SKM-1 treated with dmso at 0.1 percent for 144 hours (cell line): ENCODE measurements around the gene ANKRD66.
A peak's percentile ranks its signal among the peaks of the same experiment; 100 is the strongest.
"Not testable (repeated sequence)": the region's sequence is repeated elsewhere in the genome, so short reads cannot be mapped to it uniquely, and the experiment has no call there.

Source experiments
- DNase-seq: peaks from one replicate; lab custom pipeline; 2025; ENCODE audit not compliant: unreplicated experiment; lab: John Stamatoyannopoulos, UW

Gene ANKRD66

GRCh38 chr6:46746696-46747095, at the start of gene ANKRD66:
TSS of gene ANKRD66 (plus strand) at chr6:46746933. CDS start at chr6:46751949, 5,016 bp downstream.
- DNase-seq, result no peak

GRCh38 chr6:46699970-46700369, 46.8 kb upstream of the ANKRD66 start:
- DNase-seq, result no peak

- DNase-seq, result no peak
These were observed 42.2 kb upstream of the ANKRD66 start for GRCh38 chr6:46704562-46704961.

- no peak for DNase-seq
These were observed 40.3 kb upstream of the ANKRD66 start for GRCh38 chr6:46706464-46706863.

- DNase-seq, result no peak
These were observed 35.2 kb upstream of the ANKRD66 start for GRCh38 chr6:46711491-46711890.

GRCh38 chr6:46715141-46715540, 31.6 kb upstream of the ANKRD66 start:
- DNase-seq, result peak; percentile 12

GRCh38 chr6:46719099-46719498, 27.6 kb upstream of the ANKRD66 start:
- DNase-seq, result no peak

- no peak for DNase-seq
These were observed 26.3 kb upstream of the ANKRD66 start for GRCh38 chr6:46720401-46720800.

GRCh38 chr6:46729787-46730326, 16.9 kb upstream of the ANKRD66 start:
- no peak for DNase-seq

- DNase-seq, result peak; percentile 36
These were observed 15.7 kb upstream of the ANKRD66 start for GRCh38 chr6:46730921-46731461.

GRCh38 chr6:46733341-46733801, 13.4 kb upstream of the ANKRD66 start:
- no peak for DNase-seq

- DNase-seq, result no peak
These were observed 11.6 kb upstream of the ANKRD66 start, which contains the start of gene PLA2G7 for GRCh38 chr6:46734867-46735719. TSS of gene PLA2G7 (minus strand) at chr6:46735375. CDS start at chr6:46722891, 12,484 bp downstream.

- no peak for DNase-seq
These were observed 11.1 kb upstream of the ANKRD66 start for GRCh38 chr6:46735720-46736031.

GRCh38 chr6:46736906-46737305, 9.8 kb upstream of the ANKRD66 start:
- no peak for DNase-seq

GRCh38 chr6:46741482-46741881, 5.3 kb upstream of the ANKRD66 start:
- DNase-seq, result no peak

- no peak for DNase-seq
These were observed 4.8 kb upstream of the ANKRD66 start for GRCh38 chr6:46741910-46742309.

GRCh38 chr6:46743425-46744158, 3.1 kb upstream of the ANKRD66 start:
- DNase-seq, result no peak

GRCh38 chr6:46744159-46744725, 2.5 kb upstream of the ANKRD66 start:
- not testable (repeated sequence) for DNase-seq

- no peak for DNase-seq
These were observed 760 bp upstream of the ANKRD66 start for GRCh38 chr6:46745973-46746372.

- DNase-seq, result no peak
These were observed 2.3 kb downstream of the ANKRD66 start for GRCh38 chr6:46748940-46749503.

GRCh38 chr6:46749731-46750130, 3.0 kb downstream of the ANKRD66 start:
- no peak for DNase-seq
